Body of pancreas (tissue), 4 donors: ENCODE measurements around the gene SERPINB2.

Source experiments
- CTCF ChIP-seq, 7 experiments: fragments of 450-650 bp in 4 of 7; fragments of 200-600 bp in 3 of 7; sonication (generic) in 3 of 7; IDR thresholded peaks; one replicate each; pipeline ENCODE4 v1.5.1; 2016 to 2019; ENCODE audit warnings: antibody characterized with exemption in 7 of 7
- POLR2A ChIP-seq, 3 donors: fragments of 450-650 bp; IDR thresholded peaks; one replicate each; pipeline ENCODE4 v1.6.1; 2016; ENCODE audit warnings: antibody characterized with exemption in 3 of 3, mild to moderate bottlenecking in 2 of 3

- peak; percentile 70 to 94 (median 92) for TF ChIP-seq CTCF (IDR thresholded peaks at IDR 0.05)
- no peak for TF ChIP-seq POLR2A (IDR thresholded peaks at IDR 0.05)
Measured at GRCh38 chr18:63936156-63936931, 48.8 kb downstream of the SERPINB2 start.
